Measurements from ENCODE around the gene GALNT13.

GALNT13 gene

GRCh38 chr2:154078926-154079325 is 207.2 kb downstream of the GALNT13 start:
- no peak for DNase-seq
- Histone ChIP-seq H3K4me1 (ENCODE audit: control insufficient read depth, insufficient read depth, low read length, poor library complexity, severe bottlenecking) (no peaks in the 10 kb centered on the region), H3K27ac (ENCODE audit: insufficient read depth, low read length, poor library complexity, severe bottlenecking) (no peak overlapping the region), H3K4me3 (ENCODE audit: insufficient read depth, low read depth, low read length, poor library complexity, severe bottlenecking) (no peak overlapping the region), H3K9me3 (ENCODE audit: control insufficient read depth, low read length) (no peaks in the 10 kb centered on the region), H3K36me3 (ENCODE audit: control insufficient read depth, insufficient read depth, low read length) (no peaks in the 10 kb centered on the region), H3K27me3 (replicated peaks; ENCODE audit: control insufficient read depth, insufficient read depth, low read length, poor library complexity, severe bottlenecking) (no peaks in the 10 kb centered on the region)

GRCh38 chr2:154092571-154092970 is 220.8 kb downstream of the GALNT13 start:
- Histone ChIP-seq H3K27ac (ENCODE audit: insufficient read depth, low read length, poor library complexity, severe bottlenecking) (no peak overlapping the region), H3K4me1 (ENCODE audit: control insufficient read depth, insufficient read depth, low read length, poor library complexity, severe bottlenecking) (no peaks in the 10 kb centered on the region), H3K36me3 (ENCODE audit: control insufficient read depth, insufficient read depth, low read length) (no peaks in the 10 kb centered on the region), H3K9me3 (ENCODE audit: control insufficient read depth, low read length) (no peaks in the 10 kb centered on the region), H3K4me3 (ENCODE audit: insufficient read depth, low read depth, low read length, poor library complexity, severe bottlenecking) (no peak overlapping the region), H3K27me3 (replicated peaks; ENCODE audit: control insufficient read depth, insufficient read depth, low read length, poor library complexity, severe bottlenecking) (no peaks in the 10 kb centered on the region)
- DNase-seq, result no peak

GRCh38 chr2:154093856-154094255 is 222.1 kb downstream of the GALNT13 start:
- Histone ChIP-seq H3K36me3 (ENCODE audit: control insufficient read depth, insufficient read depth, low read length) (no peaks in the 10 kb centered on the region), H3K9me3 (ENCODE audit: control insufficient read depth, low read length) (no peaks in the 10 kb centered on the region), H3K4me1 (ENCODE audit: control insufficient read depth, insufficient read depth, low read length, poor library complexity, severe bottlenecking) (no peaks in the 10 kb centered on the region), H3K4me3 (ENCODE audit: insufficient read depth, low read depth, low read length, poor library complexity, severe bottlenecking) (no peak overlapping the region), H3K27me3 (replicated peaks; ENCODE audit: control insufficient read depth, insufficient read depth, low read length, poor library complexity, severe bottlenecking) (no peaks in the 10 kb centered on the region), H3K27ac (ENCODE audit: insufficient read depth, low read length, poor library complexity, severe bottlenecking) (no peak overlapping the region)
- no peak for DNase-seq

DNA sequence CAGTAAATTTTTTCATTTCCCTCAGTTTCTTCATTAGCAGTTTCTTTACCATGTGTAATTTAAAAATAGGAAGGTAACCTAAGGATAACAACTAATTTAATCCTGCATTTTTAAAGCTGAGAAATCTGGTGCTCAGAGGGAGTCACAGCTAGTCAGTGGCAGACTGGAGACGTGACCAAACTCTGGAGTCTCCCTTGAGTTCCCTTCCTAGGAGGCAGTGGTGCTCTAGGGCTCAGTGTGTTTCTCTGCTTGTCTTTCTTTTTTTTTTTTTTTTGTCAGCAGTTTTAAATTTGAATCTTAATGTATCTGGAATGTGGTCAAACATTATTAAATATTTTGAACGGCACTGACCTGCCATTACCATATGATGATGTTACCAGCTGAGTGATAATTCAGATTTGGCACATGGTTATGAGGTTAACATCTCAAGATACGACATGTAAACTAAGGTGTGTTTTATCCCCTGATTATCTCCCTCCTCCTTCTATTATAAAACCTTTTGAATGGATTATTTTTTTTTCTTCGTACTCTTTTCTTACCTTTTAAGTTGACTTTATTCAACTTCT is 226.2 kb downstream of the GALNT13 start:
- Histone ChIP-seq H3K9me3 (ENCODE audit: control insufficient read depth, low read length) (no peaks in the 10 kb centered on the region), H3K4me1 (ENCODE audit: control insufficient read depth, insufficient read depth, low read length, poor library complexity, severe bottlenecking) (no peaks in the 10 kb centered on the region), H3K27ac (ENCODE audit: insufficient read depth, low read length, poor library complexity, severe bottlenecking) (no peak overlapping the region), H3K36me3 (ENCODE audit: control insufficient read depth, insufficient read depth, low read length) (no peaks in the 10 kb centered on the region), H3K27me3 (replicated peaks; ENCODE audit: control insufficient read depth, insufficient read depth, low read length, poor library complexity, severe bottlenecking) (no peaks in the 10 kb centered on the region), H3K4me3 (ENCODE audit: insufficient read depth, low read depth, low read length, poor library complexity, severe bottlenecking) (no peak overlapping the region)
- no peak for DNase-seq

GRCh38 chr2:154120706-154121105 is 249.0 kb downstream of the GALNT13 start:
- no peak overlapping the region for H3K27ac ChIP-seq (ENCODE audit: insufficient read depth, low read length, poor library complexity, severe bottlenecking)
- H3K9me3 ChIP-seq (ENCODE audit: control insufficient read depth, low read length), result no peaks in the 10 kb centered on the region
- no peaks in the 10 kb centered on the region for H3K4me1 ChIP-seq (ENCODE audit: control insufficient read depth, insufficient read depth, low read length, poor library complexity, severe bottlenecking)
- H3K4me3 ChIP-seq (ENCODE audit: insufficient read depth, low read depth, low read length, poor library complexity, severe bottlenecking), result no peak overlapping the region
- H3K36me3 ChIP-seq (ENCODE audit: control insufficient read depth, insufficient read depth, low read length), result no peaks in the 10 kb centered on the region
- H3K27me3 ChIP-seq (replicated peaks; ENCODE audit: control insufficient read depth, insufficient read depth, low read length, poor library complexity, severe bottlenecking), result no peaks in the 10 kb centered on the region
- no peak for DNase-seq

DNA sequence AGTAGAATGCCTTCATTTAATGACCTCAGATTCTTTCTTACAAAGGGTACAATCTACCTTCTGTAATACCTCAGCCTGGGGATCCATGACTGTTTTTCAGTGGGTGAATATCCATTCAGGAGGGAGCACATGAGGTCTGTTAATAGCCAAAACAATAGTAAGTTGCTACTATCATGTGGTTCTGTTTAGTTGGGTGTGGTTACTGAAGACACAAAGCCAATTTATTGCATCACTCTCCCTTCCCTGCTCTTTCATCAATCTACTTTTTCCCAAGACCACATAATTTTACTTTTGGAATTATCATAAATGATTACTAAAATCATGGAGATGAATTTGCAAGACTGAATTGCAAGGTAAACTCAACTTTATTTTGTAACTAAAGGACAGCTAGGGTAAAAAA is 254.2 kb downstream of the GALNT13 start:
- Histone ChIP-seq H3K36me3 (ENCODE audit: control insufficient read depth, insufficient read depth, low read length) (no peaks in the 10 kb centered on the region), H3K27ac (ENCODE audit: insufficient read depth, low read length, poor library complexity, severe bottlenecking) (no peak overlapping the region), H3K9me3 (ENCODE audit: control insufficient read depth, low read length) (peaks cover 4% of the 10 kb centered on the region), H3K4me1 (ENCODE audit: control insufficient read depth, insufficient read depth, low read length, poor library complexity, severe bottlenecking) (no peaks in the 10 kb centered on the region), H3K27me3 (replicated peaks; ENCODE audit: control insufficient read depth, insufficient read depth, low read length, poor library complexity, severe bottlenecking) (no peaks in the 10 kb centered on the region), H3K4me3 (ENCODE audit: insufficient read depth, low read depth, low read length, poor library complexity, severe bottlenecking) (no peak overlapping the region)
- DNase-seq, result no peak

DNA sequence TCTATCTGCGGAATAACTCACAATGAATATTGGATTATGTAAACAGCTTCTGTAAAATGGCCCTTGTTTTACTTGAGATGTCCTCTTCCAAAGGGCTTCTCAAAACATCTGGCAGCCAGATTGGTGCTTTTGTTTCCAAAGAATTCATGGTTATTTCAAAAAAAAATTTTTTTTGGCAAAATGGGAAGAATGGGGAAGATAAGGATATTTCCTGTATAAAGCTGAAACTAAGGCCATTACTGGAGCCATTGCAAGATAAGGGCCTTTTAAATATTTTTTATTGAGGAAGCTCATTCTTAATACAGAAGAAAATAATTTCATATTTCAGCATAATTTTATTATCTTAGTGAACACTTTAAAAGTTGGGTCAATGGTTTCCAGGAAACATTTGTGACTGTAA is 259.1 kb downstream of the GALNT13 start:
- H3K9me3 ChIP-seq (ENCODE audit: control insufficient read depth, low read length), result peaks cover 4% of the 10 kb centered on the region
- no peaks in the 10 kb centered on the region for H3K4me1 ChIP-seq (ENCODE audit: control insufficient read depth, insufficient read depth, low read length, poor library complexity, severe bottlenecking)
- H3K36me3 ChIP-seq (ENCODE audit: control insufficient read depth, insufficient read depth, low read length), result no peaks in the 10 kb centered on the region
- H3K27me3 ChIP-seq (replicated peaks; ENCODE audit: control insufficient read depth, insufficient read depth, low read length, poor library complexity, severe bottlenecking), result no peaks in the 10 kb centered on the region
- no peak overlapping the region for H3K27ac ChIP-seq (ENCODE audit: insufficient read depth, low read length, poor library complexity, severe bottlenecking)
- H3K4me3 ChIP-seq (ENCODE audit: insufficient read depth, low read depth, low read length, poor library complexity, severe bottlenecking), result no peak overlapping the region
- DNase-seq, result no peak

DNA sequence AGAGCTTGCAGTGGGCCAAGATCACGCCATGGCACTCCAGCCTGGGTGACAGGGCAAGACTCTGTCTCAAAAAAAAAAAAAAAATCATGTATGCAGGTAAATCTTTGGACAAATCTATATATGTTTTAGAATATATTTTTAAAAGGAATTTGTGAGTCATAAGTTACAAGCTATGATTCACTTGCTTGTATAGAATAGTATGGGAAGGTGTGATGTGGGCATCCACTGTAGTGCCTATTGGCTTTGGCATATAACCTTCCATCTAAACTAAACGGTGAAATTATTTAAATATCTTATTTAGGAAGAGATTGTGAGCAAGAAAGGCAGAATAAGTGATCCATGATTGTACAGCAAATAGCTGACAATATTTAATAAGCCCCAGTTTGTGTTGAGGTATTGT is 261.1 kb downstream of the GALNT13 start:
- H3K27ac ChIP-seq (ENCODE audit: insufficient read depth, low read length, poor library complexity, severe bottlenecking), result no peak overlapping the region
- no peak for DNase-seq
- H3K27me3 ChIP-seq (replicated peaks; ENCODE audit: control insufficient read depth, insufficient read depth, low read length, poor library complexity, severe bottlenecking), result no peaks in the 10 kb centered on the region
- no peaks in the 10 kb centered on the region for H3K36me3 ChIP-seq (ENCODE audit: control insufficient read depth, insufficient read depth, low read length)
- no peaks in the 10 kb centered on the region for H3K4me1 ChIP-seq (ENCODE audit: control insufficient read depth, insufficient read depth, low read length, poor library complexity, severe bottlenecking)
- H3K9me3 ChIP-seq (ENCODE audit: control insufficient read depth, low read length), result peaks cover 4% of the 10 kb centered on the region
- no peak overlapping the region for H3K4me3 ChIP-seq (ENCODE audit: insufficient read depth, low read depth, low read length, poor library complexity, severe bottlenecking)

DNA sequence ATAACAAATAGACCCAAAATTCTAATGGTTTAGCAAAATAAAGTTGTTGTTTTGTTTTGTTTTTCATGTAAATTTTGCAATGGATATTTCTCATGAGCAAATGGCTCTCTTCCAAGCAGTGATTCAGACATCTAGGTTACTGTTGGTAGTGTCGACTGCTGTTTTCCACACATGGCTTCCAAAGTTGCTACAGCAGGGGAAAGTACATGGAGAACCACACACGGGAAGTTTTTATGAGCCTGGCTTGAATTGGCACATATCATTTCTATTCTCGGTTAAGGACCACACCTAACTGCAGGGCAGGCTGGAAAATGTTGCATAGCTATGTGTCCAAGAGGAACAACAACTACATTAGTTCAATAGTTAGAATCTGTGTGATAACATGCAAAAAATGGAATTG is 262.1 kb downstream of the GALNT13 start:
- Histone ChIP-seq H3K4me3 (ENCODE audit: insufficient read depth, low read depth, low read length, poor library complexity, severe bottlenecking) (no peak overlapping the region), H3K27ac (ENCODE audit: insufficient read depth, low read length, poor library complexity, severe bottlenecking) (no peak overlapping the region), H3K9me3 (ENCODE audit: control insufficient read depth, low read length) (peaks cover 4% of the 10 kb centered on the region), H3K27me3 (replicated peaks; ENCODE audit: control insufficient read depth, insufficient read depth, low read length, poor library complexity, severe bottlenecking) (no peaks in the 10 kb centered on the region), H3K4me1 (ENCODE audit: control insufficient read depth, insufficient read depth, low read length, poor library complexity, severe bottlenecking) (no peaks in the 10 kb centered on the region), H3K36me3 (ENCODE audit: control insufficient read depth, insufficient read depth, low read length) (no peaks in the 10 kb centered on the region)
- DNase-seq, result no peak

DNA sequence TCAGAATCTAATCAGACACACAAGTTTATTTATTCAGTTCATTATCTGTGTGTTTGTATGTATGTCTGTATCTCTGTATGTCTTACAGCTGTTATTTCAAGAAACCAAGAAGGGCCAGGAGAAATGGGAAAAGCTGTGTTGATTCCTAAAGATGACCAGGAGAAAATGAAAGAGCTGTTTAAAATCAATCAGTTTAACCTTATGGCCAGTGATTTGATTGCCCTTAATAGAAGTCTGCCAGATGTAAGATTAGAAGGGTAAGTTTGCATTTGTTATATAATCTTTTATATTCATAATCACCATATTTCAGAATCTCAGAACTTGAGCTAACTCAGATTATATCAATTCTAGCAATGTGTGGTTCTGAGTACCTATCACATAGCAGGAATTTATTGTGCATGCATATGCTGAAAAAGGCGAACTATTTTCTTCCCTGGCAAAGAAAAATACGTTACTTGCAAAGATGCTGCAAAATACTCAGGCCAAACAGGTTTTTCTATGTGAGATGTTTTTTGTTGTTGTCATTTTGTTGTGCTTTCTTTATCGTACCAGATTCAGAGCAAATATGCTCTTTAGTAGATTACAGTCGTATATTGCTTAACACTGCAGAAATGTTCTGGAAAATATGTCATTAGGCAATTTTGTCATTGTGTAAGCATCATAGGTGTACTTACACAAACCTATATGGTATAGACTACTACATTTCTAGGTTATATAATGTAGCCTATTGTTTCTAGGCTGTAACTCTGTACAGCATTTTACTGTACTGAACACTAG is 268.7 kb downstream of the GALNT13 start:
- no peak for DNase-seq
- no peaks in the 10 kb centered on the region for H3K36me3 ChIP-seq (ENCODE audit: control insufficient read depth, insufficient read depth, low read length)
- H3K27me3 ChIP-seq (replicated peaks; ENCODE audit: control insufficient read depth, insufficient read depth, low read length, poor library complexity, severe bottlenecking), result no peaks in the 10 kb centered on the region
- no peak overlapping the region for H3K27ac ChIP-seq (ENCODE audit: insufficient read depth, low read length, poor library complexity, severe bottlenecking)
- no peak overlapping the region for H3K4me3 ChIP-seq (ENCODE audit: insufficient read depth, low read depth, low read length, poor library complexity, severe bottlenecking)
- no peaks in the 10 kb centered on the region for H3K9me3 ChIP-seq (ENCODE audit: control insufficient read depth, low read length)
- H3K4me1 ChIP-seq (ENCODE audit: control insufficient read depth, insufficient read depth, low read length, poor library complexity, severe bottlenecking), result no peaks in the 10 kb centered on the region
